ENCODE measurements around the gene ZNF423. TPM values are rescaled to one million over a fixed set of nuclear protein-coding genes. Genes with fewer than 3 reads are reported as not detected.

ZNF423 gene
- total RNA-seq, 4 donors from 2014 or later, result 7.0 to 19.7 (median 8.4) TPM

DNA sequence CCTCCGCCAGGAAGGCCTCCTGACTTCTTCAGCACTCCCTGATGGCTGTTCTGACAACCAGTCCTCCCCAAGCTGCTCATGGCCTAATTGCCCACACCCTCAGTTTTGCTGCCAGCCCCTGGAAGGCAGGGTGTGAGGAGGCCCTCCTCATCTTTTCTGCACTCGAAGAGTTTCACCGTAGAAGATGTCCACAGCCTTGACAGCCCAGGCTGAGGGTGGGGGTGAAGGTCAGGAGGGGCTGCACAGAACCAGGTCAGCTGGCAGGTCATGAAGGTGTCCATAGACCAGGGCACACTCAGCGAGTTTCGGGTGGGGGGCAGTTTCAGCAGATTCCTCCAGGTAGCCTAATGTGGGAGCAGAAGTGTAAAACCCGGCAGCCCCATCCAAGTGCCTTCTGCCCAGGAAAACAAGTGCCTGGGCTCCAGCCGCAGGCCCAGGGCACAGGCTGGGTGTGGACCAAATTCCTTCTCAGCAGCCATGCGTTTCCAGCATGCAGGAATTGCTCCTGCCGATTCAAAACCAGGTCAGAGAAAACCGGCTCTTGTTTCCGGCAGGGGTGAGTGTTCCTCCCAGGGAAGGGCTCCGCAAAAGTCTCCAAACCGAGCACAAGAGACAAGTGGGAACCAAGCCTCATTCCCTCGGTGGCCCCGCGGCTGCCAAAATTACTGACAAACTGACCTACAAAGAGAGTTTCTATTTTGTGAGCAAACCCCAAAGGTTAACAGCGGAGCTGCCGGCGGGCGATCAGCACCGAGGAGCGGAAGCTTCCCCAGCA is 253.5 kb downstream of the ZNF423 start:
- Histone ChIP-seq H3K36me3 (no peaks in the 10 kb centered on the region), H3K4me1 (no peaks in the 10 kb centered on the region), H3K27ac (no peak overlapping the region), H3K27me3 (no peaks in the 10 kb centered on the region), H3K4me3 (no peak overlapping the region), H3K9me3 (no peaks in the 10 kb centered on the region)
- 79% methylated on average over 12 of the region's 22 CpGs; no CpG with 5 or more reads in 1 of the 2 donors for WGBS, 2 donors (ENCODE audit: low coverage in 1 of 2)
- TF ChIP-seq POLR2AphosphoS5 (IDR thresholded peaks at IDR 0.05) (no peak), EP300 (IDR thresholded peaks at IDR 0.05) (no peak), POLR2A (IDR thresholded peaks at IDR 0.05) (no peak)
- TF ChIP-seq, protein P1, sequence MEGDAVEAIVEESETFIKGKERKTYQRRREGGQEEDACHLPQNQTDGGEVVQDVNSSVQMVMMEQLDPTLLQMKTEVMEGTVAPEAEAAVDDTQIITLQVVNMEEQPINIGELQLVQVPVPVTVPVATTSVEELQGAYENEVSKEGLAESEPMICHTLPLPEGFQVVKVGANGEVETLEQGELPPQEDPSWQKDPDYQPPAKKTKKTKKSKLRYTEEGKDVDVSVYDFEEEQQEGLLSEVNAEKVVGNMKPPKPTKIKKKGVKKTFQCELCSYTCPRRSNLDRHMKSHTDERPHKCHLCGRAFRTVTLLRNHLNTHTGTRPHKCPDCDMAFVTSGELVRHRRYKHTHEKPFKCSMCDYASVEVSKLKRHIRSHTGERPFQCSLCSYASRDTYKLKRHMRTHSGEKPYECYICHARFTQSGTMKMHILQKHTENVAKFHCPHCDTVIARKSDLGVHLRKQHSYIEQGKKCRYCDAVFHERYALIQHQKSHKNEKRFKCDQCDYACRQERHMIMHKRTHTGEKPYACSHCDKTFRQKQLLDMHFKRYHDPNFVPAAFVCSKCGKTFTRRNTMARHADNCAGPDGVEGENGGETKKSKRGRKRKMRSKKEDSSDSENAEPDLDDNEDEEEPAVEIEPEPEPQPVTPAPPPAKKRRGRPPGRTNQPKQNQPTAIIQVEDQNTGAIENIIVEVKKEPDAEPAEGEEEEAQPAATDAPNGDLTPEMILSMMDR (IDR thresholded peaks at IDR 0.05), result no peak
- no peak for ATAC-seq

DNA sequence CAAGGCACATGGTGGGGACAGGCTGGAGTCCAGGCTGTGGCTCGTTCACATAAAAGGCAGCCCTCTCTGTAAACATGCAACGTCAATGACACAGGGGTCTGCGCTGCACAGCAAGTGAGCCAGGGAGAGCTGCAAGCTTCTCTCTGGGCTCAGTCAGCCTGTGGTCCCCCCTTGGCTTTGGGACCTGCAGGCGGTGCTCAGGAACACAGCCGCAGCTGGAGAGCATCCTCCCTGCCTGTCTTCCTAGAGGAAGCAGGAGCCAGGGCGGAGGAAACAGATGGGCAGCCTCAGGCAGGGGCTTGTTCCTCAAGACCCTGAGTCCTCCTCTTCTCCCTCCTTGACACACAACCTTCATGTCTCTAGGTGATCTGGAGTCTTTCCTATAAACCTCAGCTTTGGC is 254.3 kb downstream of the ZNF423 start:
- Histone ChIP-seq H3K27ac (no peak overlapping the region), H3K36me3 (no peaks in the 10 kb centered on the region), H3K4me1 (peaks cover 0 to 8% (median 6%) of the 10 kb centered on the region in 3 donors), H3K27me3 (no peaks in the 10 kb centered on the region), H3K4me3 (no peak overlapping the region), H3K9me3 (no peaks in the 10 kb centered on the region)
- ATAC-seq, result no peak
- TF ChIP-seq, protein P1 (IDR thresholded peaks at IDR 0.05), result no peak
- TF ChIP-seq POLR2A (IDR thresholded peaks at IDR 0.05) (no peak), POLR2AphosphoS5 (IDR thresholded peaks at IDR 0.05) (no peak), EP300 (IDR thresholded peaks at IDR 0.05) (no peak)
- 100% methylated on average over 1 of the region's 6 CpGs; no CpG with 5 or more reads in 1 of the 2 donors for WGBS, 2 donors (ENCODE audit: low coverage in 1 of 2)

DNA sequence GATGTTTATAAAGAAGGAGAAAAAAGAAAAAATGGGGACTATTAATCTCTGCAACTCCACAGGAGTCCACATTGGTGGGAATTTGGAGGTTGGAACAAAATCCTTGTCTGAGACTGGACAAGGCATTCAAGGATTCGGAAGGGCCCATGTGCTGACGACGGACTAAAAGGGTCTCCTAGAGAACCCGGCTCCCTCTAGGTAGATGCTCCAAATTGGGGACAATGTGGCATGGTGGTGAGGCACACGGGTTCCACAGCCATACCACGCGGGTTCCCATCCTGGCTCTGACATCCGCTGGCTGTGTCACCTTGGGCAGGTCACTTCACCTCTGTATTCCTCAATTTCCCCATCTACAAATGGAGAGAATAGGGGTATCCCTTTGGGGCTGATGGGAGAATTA is 254.9 kb downstream of the ZNF423 start:
- Histone ChIP-seq H3K9me3 (no peaks in the 10 kb centered on the region), H3K36me3 (no peaks in the 10 kb centered on the region), H3K4me1 (peaks cover 0 to 14% (median 8%) of the 10 kb centered on the region in 3 donors), H3K27me3 (no peaks in the 10 kb centered on the region), H3K27ac (no peak overlapping the region), H3K4me3 (no peak overlapping the region)
- TF ChIP-seq POLR2A (IDR thresholded peaks at IDR 0.05) (no peak), POLR2AphosphoS5 (IDR thresholded peaks at IDR 0.05) (no peak), EP300 (IDR thresholded peaks at IDR 0.05) (no peak)
- TF ChIP-seq, protein P1 (IDR thresholded peaks at IDR 0.05), result no peak
- no peak for ATAC-seq
- 87 to 97% methylated on average over 6 to 7 of the region's 8 CpGs for WGBS, 2 donors (ENCODE audit: low coverage in 1 of 2)

DNA sequence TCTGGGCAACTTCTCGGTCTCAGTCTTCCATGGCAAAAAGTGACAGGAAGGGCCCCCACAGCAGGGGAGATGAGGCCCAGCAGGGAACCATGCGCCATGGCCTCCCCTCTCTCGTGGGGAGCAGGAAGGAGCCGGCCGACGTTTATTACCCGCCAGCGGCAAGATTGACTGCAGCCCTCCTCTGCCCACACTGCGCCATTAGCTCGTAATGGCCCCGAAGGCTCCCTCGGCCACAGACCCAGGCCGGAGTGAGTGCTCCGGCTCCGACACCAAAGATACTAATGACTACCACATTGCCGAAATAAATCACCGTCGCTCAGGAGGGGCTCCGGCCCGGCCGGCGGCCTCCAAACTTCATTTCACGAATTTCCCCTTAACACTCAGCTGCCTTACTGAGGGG is 255.4 kb downstream of the ZNF423 start:
- no peak for ATAC-seq
- Histone ChIP-seq H3K27ac (no peak overlapping the region), H3K9me3 (no peaks in the 10 kb centered on the region), H3K27me3 (no peaks in the 10 kb centered on the region), H3K4me1 (peaks cover 0 to 16% (median 8%) of the 10 kb centered on the region in 3 donors), H3K4me3 (no peak overlapping the region), H3K36me3 (no peaks in the 10 kb centered on the region)
- TF ChIP-seq EP300 (IDR thresholded peaks at IDR 0.05) (no peak), POLR2A (IDR thresholded peaks at IDR 0.05) (no peak), POLR2AphosphoS5 (IDR thresholded peaks at IDR 0.05) (no peak)
- TF ChIP-seq, protein P1 (IDR thresholded peaks at IDR 0.05), result no peak
- 90 to 98% methylated on average over 8 to 14 of the region's 23 CpGs for WGBS, 2 donors (ENCODE audit: low coverage in 1 of 2)

DNA sequence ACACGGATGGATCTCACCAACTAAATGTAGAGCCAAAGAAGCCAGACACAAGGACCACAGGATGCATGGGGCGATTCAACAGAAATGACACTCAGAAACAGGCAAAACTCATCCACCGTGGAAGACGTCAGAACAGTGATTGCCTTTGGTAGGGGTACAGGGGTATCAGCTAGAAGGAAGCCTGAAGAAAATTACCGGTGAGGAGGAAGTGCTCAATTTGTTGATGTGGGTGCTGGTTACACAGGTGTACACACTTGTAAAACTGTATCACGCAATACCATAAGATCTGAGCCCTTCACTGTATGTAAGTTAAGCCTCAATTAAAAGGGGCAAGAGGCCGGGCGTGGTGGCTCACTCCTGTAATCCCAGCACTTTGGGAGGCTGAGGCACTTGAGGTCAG is 256.2 kb downstream of the ZNF423 start:
- Histone ChIP-seq H3K4me1 (peaks cover 0 to 24% (median 8%) of the 10 kb centered on the region in 3 donors), H3K27ac (no peak overlapping the region), H3K27me3 (no peaks in the 10 kb centered on the region), H3K36me3 (no peaks in the 10 kb centered on the region), H3K4me3 (no peak overlapping the region), H3K9me3 (no peaks in the 10 kb centered on the region)
- TF ChIP-seq, protein P1 (IDR thresholded peaks at IDR 0.05), result no peak
- TF ChIP-seq POLR2AphosphoS5 (IDR thresholded peaks at IDR 0.05) (no peak), POLR2A (IDR thresholded peaks at IDR 0.05) (no peak), EP300 (IDR thresholded peaks at IDR 0.05) (no peak)
- 82 to 85% methylated on average over 5 of the region's 8 CpGs for WGBS, 2 donors (ENCODE audit: low coverage in 1 of 2)
- no peak for ATAC-seq
